Activated CD4-positive, CD25-positive, alpha-beta regulatory T cell treated with anti-CD3 and anti-CD28 coated beads, Interleukin-2, amount 50 U/mL, for 16 hours (primary cell): ENCODE measurements around the gene E2F1.
"Not testable (repeated sequence)": the region's sequence is repeated elsewhere in the genome, so short reads cannot be mapped to it uniquely, and the experiment has no call there.

ENCODE experiments used
- DNase-seq: peaks from one replicate; pipeline ENCODE4 v3.0.0-alpha.2; 2020; ENCODE audit warnings: low read depth, low spot score

E2F1 gene

GRCh38 chr20:33657704-33658095 lies 28.5 kb downstream of the E2F1 start:
- DNase-seq, result no peak

GRCh38 chr20:33656783-33657703 lies 29.1 kb downstream of the E2F1 start:
- no peak for DNase-seq

- no peak for DNase-seq
Observed at GRCh38 chr20:33656010-33656782, 30.0 kb downstream of the E2F1 start.

- no peak for DNase-seq
Observed at GRCh38 chr20:33655164-33655563, 31.0 kb downstream of the E2F1 start.

- no peak for DNase-seq
Observed at GRCh38 chr20:33654680-33655161, 31.5 kb downstream of the E2F1 start.

- no peak for DNase-seq
Observed at GRCh38 chr20:33653900-33654596, 32.1 kb downstream of the E2F1 start.

- DNase-seq, result no peak
Observed at GRCh38 chr20:33653218-33653899, 32.8 kb downstream of the E2F1 start.

- no peak for DNase-seq
Observed at GRCh38 chr20:33651562-33652048, 34.6 kb downstream of the E2F1 start.

GRCh38 chr20:33650753-33651561 lies 35.2 kb downstream of the E2F1 start:
- no peak for DNase-seq

GRCh38 chr20:33650111-33650752 lies 36.0 kb downstream of the E2F1 start:
- no peak for DNase-seq

GRCh38 chr20:33649201-33649681 lies 36.9 kb downstream of the E2F1 start:
- no peak for DNase-seq

- no peak for DNase-seq
Observed at GRCh38 chr20:33648396-33649004, 37.7 kb downstream of the E2F1 start.

- no peak for DNase-seq
Observed at GRCh38 chr20:33647603-33648395, 38.4 kb downstream of the E2F1 start.

- DNase-seq, result not testable (repeated sequence)
Observed at GRCh38 chr20:33646959-33647602, 39.1 kb downstream of the E2F1 start.

GRCh38 chr20:33646191-33646590 lies 40.0 kb downstream of the E2F1 start:
- DNase-seq, result no peak

GRCh38 chr20:33645396-33645795 lies 40.8 kb downstream of the E2F1 start:
- DNase-seq, result no peak

GRCh38 chr20:33645072-33645358 lies 41.2 kb downstream of the E2F1 start:
- no peak for DNase-seq
